Spleen (tissue), 7 donors: ENCODE measurements around the gene GATD1.

Experiments used
- CTCF ChIP-seq, 11 experiments: fragments of 200-600 bp in 7 of 11; fragments of 450-650 bp in 4 of 11; sonication (generic) in 4 of 11; IDR thresholded peaks in 8 of 11; conservative IDR thresholded peaks in 3 of 11; 1 replicate in 7 of 11; 2 replicates in 4 of 11; pipeline versions ENCODE4 v1.4.0 to v1.8.0; 2016 to 2021; ENCODE audit warnings: antibody characterized with exemption in 11 of 11, inconsistent platforms in 4 of 11, mild to moderate bottlenecking in 1 of 11
- POLR2A ChIP-seq, 3 donors: fragments of 450-650 bp; IDR thresholded peaks; one replicate each; pipeline ENCODE4 v1.5.1; 2017; ENCODE audit warnings: antibody characterized with exemption in 3 of 3, mild to moderate bottlenecking in 1 of 3
- donor health status: DM: no; HTN: no; CAD: no; lungs with moderate emphysema.
- donor health status: DM: no; HTN: no; CAD: no.
- donor health status: DM: no; HTN: no; CAD: no.

DNA sequence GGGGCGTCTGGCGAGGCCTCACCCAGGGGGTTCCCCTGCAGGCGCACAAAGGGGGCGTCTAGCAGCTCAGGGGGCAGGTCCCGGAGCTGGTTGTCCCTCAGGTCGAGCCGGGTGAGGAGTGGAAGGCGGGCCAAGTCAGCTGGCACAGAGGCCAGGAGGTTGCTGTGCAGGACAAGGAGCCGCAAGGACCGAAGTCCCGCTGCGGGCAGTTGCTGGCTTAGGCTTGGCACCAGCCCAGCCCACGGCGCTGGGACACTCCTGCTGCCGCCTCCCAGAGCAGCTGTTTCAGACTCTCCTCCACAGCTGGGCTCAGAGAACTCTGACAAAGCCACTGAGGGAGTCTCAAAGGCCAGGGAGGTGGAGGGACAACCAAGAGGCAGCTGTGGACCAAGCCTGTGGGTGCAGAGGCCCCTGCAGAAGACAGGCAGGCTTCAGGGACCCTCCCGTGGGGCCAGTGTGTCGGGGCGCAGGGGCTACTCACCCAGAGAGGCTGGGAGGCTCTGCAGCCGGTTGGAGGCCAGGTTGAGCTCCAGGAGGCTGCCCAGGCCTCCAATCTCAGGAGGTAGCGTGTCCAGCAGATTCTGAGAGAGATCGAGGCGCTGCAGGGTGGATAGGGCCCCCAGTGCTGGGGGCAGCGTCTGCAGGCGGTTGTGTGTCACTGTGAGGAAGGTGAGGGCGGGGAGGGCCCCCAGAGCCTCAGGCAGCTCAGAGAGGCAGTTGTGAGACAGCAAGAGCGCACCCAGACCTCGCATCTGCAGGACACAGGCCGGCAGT lies 25.6 kb upstream of the GATD1 start:
- TF ChIP-seq POLR2A (IDR thresholded peaks at IDR 0.05) (no peak), CTCF (IDR thresholded peaks at IDR 0.05 in 8 of 11, conservative IDR thresholded peaks at IDR 0.05 in 3 of 11) (no peak)
